Breast epithelium (tissue), 3 donors: ENCODE results near the gene CACNB1.

Source experiments
- POLR2A ChIP-seq: fragments of 450-650 bp; IDR thresholded peaks from one replicate; pipeline ENCODE4 v1.6.1; 2016; ENCODE audit warnings: antibody characterized with exemption, mild to moderate bottlenecking, moderate library complexity
- TF ChIP-seq, protein P1 (sequence below), 3 donors: fragments of 450-650 bp; IDR thresholded peaks; one replicate each; pipeline ENCODE4 v1.5.1; 2016 to 2017; ENCODE audit warnings: antibody characterized with exemption in 3 of 3, mild to moderate bottlenecking in 3 of 3, moderate library complexity in 3 of 3

GRCh38 chr17:39229274-39229913, 31.9 kb upstream of the CACNB1 start:
- no peak for TF ChIP-seq POLR2A
- TF ChIP-seq, protein P1, sequence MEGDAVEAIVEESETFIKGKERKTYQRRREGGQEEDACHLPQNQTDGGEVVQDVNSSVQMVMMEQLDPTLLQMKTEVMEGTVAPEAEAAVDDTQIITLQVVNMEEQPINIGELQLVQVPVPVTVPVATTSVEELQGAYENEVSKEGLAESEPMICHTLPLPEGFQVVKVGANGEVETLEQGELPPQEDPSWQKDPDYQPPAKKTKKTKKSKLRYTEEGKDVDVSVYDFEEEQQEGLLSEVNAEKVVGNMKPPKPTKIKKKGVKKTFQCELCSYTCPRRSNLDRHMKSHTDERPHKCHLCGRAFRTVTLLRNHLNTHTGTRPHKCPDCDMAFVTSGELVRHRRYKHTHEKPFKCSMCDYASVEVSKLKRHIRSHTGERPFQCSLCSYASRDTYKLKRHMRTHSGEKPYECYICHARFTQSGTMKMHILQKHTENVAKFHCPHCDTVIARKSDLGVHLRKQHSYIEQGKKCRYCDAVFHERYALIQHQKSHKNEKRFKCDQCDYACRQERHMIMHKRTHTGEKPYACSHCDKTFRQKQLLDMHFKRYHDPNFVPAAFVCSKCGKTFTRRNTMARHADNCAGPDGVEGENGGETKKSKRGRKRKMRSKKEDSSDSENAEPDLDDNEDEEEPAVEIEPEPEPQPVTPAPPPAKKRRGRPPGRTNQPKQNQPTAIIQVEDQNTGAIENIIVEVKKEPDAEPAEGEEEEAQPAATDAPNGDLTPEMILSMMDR (IDR thresholded peaks at IDR 0.05), result no peak
